Measurements from ENCODE around the gene HBQ1.
"Not testable (repeated sequence)": the region's sequence is repeated elsewhere in the genome, so short reads cannot be mapped to it uniquely, and the experiment has no call there.

HBQ1 gene

DNA sequence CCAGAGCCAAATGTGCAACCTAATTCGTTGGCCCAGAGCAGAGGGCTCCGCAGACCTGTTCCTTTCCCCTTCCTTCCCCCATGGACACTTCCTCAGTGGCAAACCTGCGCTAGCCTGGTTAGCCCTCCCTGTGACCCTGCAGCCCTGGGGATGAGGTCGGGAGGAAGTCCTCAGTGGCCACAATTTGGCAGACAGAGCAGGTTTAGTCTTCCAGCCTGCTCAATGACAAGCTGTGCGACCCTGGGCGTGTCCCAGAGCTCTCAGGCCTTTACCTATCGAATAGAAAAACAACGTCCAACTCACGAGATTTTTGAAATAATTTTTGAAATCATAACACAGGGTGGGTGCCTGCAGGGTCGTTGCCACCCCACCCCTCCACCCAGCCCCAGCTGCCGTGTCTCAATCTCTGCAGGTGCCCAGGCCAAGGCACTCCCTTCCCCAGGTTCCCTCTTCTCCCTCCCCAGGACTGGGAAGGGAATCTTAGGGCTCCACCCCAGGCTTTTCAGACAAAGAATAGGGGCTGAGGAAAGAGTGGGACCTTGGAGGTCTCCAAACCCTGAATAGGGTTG lies 13.1 kb upstream of the HBQ1 start:
- no peak overlapping the region for H3K4me3 ChIP-seq (ENCODE audit: low read length)

DNA sequence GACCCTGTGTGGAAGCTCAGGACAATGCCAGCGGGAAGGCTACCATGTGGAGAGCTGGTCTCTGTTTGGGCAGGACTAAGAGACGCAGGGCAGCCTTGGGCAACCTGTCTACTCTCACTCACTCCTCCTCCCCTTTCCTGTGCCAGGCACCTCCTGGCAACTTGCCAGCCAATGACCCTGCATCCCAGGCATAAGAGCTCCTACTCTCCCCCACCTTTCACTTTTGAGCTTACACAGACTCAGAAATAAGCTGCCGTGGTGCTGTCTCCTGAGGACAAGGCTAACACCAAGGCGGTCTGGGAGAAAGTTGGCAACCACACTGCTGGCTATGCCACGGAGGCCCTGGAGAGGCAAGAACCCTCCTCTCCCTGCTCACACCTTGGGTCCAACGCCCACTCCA lies 11.8 kb upstream of the HBQ1 start:
- H3K4me3 ChIP-seq (ENCODE audit: low read length): no peak overlapping the region
- TF ChIP-seq ZNF274 (IDR thresholded peaks at IDR 0.05; ENCODE audit: low read depth, low read length): no peak

More for the DNA sequence above, 13.1 kb upstream of the HBQ1 start:
- TF ChIP-seq ZNF274 (IDR thresholded peaks at IDR 0.05; ENCODE audit: low read depth, low read length): no peak

DNA sequence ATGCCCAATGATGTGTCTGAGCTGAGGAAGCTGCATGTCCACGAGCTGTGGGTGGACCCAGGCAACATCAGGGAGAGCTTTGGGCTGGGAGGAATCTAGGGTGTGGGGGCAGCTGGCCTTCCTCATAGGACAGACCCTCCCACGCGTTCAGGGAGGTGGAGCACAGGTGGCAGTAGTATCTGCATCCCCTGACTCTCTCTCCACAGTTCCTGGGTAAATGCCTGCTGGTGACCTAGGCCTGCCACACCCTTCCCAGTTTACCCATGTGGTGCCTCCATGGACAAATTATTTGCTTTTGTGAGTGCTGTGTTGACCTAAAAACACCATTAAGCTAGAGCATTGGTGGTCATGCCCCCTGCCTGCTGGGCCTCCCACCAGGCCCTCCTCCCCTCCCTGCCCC lies 11.2 kb upstream of the HBQ1 start:
- no peak overlapping the region for H3K4me3 ChIP-seq (ENCODE audit: low read length)
- TF ChIP-seq ZNF274 (IDR thresholded peaks at IDR 0.05; ENCODE audit: low read depth, low read length): no peak

DNA sequence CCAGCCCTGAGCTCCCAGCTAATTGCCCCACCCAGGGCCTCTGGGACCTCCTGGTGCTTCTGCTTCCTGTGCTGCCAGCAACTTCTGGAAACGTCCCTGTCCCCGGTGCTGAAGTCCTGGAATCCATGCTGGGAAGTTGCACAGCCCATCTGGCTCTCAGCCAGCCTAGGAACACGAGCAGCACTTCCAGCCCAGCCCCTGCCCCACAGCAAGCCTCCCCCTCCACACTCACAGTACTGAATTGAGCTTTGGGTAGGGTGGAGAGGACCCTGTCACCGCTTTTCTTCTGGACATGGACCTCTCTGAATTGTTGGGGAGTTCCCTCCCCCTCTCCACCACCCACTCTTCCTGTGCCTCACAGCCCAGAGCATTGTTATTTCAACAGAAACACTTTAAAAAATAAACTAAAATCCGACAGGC lies 10.2 kb upstream of the HBQ1 start:
- not testable (repeated sequence) for H3K4me3 ChIP-seq (ENCODE audit: low read length)

DNA sequence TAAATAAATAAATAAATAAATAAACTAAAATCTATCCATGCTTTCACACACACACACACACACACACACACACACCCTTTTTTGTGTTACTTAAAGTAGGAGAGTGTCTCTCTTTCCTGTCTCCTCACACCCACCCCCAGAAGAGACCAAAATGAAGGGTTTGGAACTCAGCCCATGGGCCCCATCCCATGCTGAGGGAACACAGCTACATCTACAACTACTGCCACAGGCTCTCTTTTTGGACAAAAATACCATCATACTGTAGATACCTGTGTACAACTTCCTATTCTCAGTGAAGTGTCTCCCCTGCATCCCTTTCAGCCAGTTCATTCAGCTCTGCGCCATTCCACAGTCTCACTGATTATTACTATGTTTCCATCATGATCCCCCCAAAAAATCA lies 9.5 kb upstream of the HBQ1 start:
- H3K4me3 ChIP-seq (ENCODE audit: low read length): no peak overlapping the region
- no peak for TF ChIP-seq ZNF274 (IDR thresholded peaks at IDR 0.05; ENCODE audit: low read depth, low read length)

DNA sequence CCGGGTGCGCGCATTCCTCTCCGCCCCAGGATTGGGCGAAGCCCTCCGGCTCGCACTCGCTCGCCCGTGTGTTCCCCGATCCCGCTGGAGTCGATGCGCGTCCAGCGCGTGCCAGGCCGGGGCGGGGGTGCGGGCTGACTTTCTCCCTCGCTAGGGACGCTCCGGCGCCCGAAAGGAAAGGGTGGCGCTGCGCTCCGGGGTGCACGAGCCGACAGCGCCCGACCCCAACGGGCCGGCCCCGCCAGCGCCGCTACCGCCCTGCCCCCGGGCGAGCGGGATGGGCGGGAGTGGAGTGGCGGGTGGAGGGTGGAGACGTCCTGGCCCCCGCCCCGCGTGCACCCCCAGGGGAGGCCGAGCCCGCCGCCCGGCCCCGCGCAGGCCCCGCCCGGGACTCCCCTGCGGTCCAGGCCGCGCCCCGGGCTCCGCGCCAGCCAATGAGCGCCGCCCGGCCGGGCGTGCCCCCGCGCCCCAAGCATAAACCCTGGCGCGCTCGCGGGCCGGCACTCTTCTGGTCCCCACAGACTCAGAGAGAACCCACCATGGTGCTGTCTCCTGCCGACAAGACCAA lies 7.8 kb upstream of the HBQ1 start, which contains the start of gene HBA2:
HBA2 (plus strand) TSS at position 503 of the 568 bp plus-strand sequence; CDS start at position 540, 37 bp downstream.
- H3K4me3 ChIP-seq (ENCODE audit: low read length): not testable (repeated sequence)

DNA sequence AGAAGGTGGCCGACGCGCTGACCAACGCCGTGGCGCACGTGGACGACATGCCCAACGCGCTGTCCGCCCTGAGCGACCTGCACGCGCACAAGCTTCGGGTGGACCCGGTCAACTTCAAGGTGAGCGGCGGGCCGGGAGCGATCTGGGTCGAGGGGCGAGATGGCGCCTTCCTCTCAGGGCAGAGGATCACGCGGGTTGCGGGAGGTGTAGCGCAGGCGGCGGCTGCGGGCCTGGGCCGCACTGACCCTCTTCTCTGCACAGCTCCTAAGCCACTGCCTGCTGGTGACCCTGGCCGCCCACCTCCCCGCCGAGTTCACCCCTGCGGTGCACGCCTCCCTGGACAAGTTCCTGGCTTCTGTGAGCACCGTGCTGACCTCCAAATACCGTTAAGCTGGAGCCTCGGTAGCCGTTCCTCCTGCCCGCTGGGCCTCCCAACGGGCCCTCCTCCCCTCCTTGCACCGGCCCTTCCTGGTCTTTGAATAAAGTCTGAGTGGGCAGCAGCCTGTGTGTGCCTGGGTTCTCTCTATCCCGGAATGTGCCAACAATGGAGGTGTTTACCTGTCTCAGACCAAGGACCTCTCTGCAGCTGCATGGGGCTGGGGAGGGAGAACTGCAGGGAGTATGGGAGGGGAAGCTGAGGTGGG lies 6.9 kb upstream of the HBQ1 start:
- H3K4me3 ChIP-seq (ENCODE audit: low read length): not testable (repeated sequence)

DNA sequence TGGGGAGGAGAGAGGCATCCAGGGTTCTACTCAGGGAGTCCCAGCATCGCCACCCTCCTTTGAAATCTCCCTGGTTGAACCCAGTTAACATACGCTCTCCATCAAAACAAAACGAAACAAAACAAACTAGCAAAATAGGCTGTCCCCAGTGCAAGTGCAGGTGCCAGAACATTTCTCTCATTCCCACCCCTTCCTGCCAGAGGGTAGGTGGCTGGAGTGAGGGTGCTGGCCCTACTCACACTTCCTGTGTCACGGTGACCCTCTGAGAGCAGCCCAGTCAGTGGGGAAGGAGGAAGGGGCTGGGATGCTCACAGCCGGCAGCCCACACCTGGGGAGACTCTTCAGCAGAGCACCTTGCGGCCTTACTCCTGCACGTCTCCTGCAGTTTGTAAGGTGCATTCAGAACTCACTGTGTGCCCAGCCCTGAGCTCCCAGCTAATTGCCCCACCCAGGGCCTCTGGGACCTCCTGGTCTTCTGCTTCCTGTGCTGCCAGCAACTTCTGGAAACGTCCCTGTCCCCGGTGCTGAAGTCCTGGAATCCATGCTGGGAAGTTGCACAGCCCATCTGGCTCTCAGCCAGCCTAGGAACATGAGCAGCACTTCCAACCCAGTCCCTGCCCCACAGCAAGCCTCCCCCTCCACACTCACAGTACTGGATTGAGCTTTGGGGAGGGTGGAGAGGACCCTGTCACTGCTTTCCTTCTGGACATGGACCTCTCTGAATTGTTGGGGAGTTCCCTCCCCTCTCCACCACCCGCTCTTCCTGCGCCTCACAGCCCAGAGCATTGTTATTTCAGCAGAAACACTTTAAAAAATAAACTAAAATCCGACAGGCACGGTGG lies 6.1 kb upstream of the HBQ1 start:
- not testable (repeated sequence) for H3K4me3 ChIP-seq (ENCODE audit: low read length)

DNA sequence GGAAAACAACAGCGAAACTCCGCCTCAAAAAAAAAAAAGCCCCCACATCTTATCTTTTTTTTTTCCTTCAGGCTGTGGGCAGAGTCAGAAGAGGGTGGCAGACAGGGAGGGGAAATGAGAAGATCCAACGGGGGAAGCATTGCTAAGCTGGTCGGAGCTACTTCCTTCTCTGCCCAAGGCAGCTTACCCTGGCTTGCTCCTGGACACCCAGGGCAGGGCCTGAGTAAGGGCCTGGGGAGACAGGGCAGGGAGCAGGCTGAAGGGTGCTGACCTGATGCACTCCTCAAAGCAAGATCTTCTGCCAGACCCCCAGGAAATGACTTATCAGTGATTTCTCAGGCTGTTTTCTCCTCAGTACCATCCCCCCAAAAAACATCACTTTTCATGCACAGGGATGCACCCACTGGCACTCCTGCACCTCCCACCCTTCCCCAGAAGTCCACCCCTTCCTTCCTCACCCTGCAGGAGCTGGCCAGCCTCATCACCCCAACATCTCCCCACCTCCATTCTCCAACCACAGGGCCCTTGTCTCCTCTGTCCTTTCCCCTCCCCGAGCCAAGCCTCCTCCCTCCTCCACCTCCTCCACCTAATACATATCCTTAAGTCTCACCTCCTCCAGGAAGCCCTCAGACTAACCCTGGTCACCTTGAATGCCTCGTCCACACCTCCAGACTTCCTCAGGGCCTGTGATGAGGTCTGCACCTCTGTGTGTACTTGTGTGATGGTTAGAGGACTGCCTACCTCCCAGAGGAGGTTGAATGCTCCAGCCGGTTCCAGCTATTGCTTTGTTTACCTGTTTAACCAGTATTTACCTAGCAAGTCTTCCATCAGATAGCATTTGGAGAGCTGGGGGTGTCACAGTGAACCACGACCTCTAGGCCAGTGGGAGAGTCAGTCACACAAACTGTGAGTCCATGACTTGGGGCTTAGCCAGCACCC lies 5.0 kb upstream of the HBQ1 start:
- H3K4me3 ChIP-seq (ENCODE audit: low read length): no peak overlapping the region
- no peak for TF ChIP-seq ZNF274 (IDR thresholded peaks at IDR 0.05; ENCODE audit: low read depth, low read length)

DNA sequence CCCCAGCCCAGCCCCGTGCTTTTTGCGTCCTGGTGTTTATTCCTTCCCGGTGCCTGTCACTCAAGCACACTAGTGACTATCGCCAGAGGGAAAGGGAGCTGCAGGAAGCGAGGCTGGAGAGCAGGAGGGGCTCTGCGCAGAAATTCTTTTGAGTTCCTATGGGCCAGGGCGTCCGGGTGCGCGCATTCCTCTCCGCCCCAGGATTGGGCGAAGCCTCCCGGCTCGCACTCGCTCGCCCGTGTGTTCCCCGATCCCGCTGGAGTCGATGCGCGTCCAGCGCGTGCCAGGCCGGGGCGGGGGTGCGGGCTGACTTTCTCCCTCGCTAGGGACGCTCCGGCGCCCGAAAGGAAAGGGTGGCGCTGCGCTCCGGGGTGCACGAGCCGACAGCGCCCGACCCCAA lies 4.3 kb upstream of the HBQ1 start:
- not testable (repeated sequence) for H3K4me3 ChIP-seq (ENCODE audit: low read length)

DNA sequence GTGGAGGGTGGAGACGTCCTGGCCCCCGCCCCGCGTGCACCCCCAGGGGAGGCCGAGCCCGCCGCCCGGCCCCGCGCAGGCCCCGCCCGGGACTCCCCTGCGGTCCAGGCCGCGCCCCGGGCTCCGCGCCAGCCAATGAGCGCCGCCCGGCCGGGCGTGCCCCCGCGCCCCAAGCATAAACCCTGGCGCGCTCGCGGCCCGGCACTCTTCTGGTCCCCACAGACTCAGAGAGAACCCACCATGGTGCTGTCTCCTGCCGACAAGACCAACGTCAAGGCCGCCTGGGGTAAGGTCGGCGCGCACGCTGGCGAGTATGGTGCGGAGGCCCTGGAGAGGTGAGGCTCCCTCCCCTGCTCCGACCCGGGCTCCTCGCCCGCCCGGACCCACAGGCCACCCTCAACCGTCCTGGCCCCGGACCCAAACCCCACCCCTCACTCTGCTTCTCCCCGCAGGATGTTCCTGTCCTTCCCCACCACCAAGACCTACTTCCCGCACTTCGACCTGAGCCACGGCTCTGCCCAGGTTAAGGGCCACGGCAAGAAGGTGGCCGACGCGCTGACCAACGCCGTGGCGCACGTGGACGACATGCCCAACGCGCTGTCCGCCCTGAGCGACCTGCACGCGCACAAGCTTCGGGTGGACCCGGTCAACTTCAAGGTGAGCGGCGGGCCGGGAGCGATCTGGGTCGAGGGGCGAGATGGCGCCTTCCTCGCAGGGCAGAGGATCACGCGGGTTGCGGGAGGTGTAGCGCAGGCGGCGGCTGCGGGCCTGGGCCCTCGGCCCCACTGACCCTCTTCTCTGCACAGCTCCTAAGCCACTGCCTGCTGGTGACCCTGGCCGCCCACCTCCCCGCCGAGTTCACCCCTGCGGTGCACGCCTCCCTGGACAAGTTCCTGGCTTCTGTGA lies 3.5 kb upstream of the HBQ1 start, which contains the start of gene HBA1:
HBA1 (plus strand) TSS at position 204 of the 906 bp plus-strand sequence; CDS start at position 241, 37 bp downstream.
- H3K4me3 ChIP-seq (ENCODE audit: low read length): not testable (repeated sequence)

DNA sequence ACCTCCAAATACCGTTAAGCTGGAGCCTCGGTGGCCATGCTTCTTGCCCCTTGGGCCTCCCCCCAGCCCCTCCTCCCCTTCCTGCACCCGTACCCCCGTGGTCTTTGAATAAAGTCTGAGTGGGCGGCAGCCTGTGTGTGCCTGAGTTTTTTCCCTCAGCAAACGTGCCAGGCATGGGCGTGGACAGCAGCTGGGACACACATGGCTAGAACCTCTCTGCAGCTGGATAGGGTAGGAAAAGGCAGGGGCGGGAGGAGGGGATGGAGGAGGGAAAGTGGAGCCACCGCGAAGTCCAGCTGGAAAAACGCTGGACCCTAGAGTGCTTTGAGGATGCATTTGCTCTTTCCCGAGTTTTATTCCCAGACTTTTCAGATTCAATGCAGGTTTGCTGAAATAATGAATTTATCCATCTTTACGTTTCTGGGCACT lies 2.9 kb upstream of the HBQ1 start:
- H3K4me3 ChIP-seq (ENCODE audit: low read length): no peak overlapping the region
- no peak for TF ChIP-seq ZNF274 (IDR thresholded peaks at IDR 0.05; ENCODE audit: low read depth, low read length)
